ACC112 (cell line): ENCODE measurements around the gene SECTM1.
"Not testable (repeated sequence)": the region's sequence is repeated elsewhere in the genome, so short reads cannot be mapped to it uniquely, and the experiment has no call there.

Source experiments
- H2AFZ ChIP-seq: fragments of 200-600 bp; sonication (generic); one replicate; pipeline ENCODE4 v1.6.0; 2017; ENCODE audit warnings: antibody characterized with exemption, low read length; ENCODE audit not compliant: unreplicated experiment
- H3K27ac ChIP-seq: fragments of 200-600 bp; sonication (generic); 2 replicates; pipeline ENCODE4 v1.5.1; 2014; ENCODE audit warnings: low read depth, mild to moderate bottlenecking, antibody characterized with exemption, low read length, moderate library complexity
- H3K27me3 ChIP-seq: fragments of 200-600 bp; sonication (generic); 2 replicates; pipeline ENCODE4 v1.6.1; 2014; ENCODE audit warnings: mild to moderate bottlenecking, antibody characterized with exemption, low read length, moderate library complexity, mixed read lengths; ENCODE audit not compliant: insufficient read depth
- H3K36me3 ChIP-seq: fragments of 200-600 bp; sonication (generic); 2 replicates; pipeline ENCODE4 v1.6.1; 2016; ENCODE audit warnings: mild to moderate bottlenecking, antibody characterized with exemption, low read length, moderate library complexity, mixed read lengths; ENCODE audit not compliant: insufficient read depth
- H3K4me1 ChIP-seq: fragments of 200-600 bp; sonication (generic); one replicate; pipeline ENCODE4 v1.6.1; 2016; ENCODE audit warnings: low read length, mixed read lengths; ENCODE audit not compliant: insufficient read depth, unreplicated experiment, control insufficient read depth
- H3K4me3 ChIP-seq: fragments of 200-600 bp; sonication (generic); 2 replicates; pipeline ENCODE4 v1.5.1; 2014; ENCODE audit warnings: mild to moderate bottlenecking, low read depth, low read length
- H3K79me2 ChIP-seq: fragments of 200-600 bp; sonication (generic); one replicate; pipeline ENCODE4 v1.6.0; 2016; ENCODE audit warnings: low read length; ENCODE audit not compliant: control insufficient read depth, unreplicated experiment, insufficient read depth

Gene SECTM1

GRCh38 chr17:82333279-82334171 lies at the start of gene SECTM1:
TSS of gene SECTM1 (minus strand) at chr17:82333766. CDS start at chr17:82327240, 6,526 bp downstream.
- peaks cover 45% of the 10 kb centered on the region for H3K4me1 ChIP-seq
- H3K27ac ChIP-seq, result peak within 1 kb of the TSS; percentile 70; the same call in 1 of the 2 replicates
- H3K4me3 ChIP-seq, result peak within 1 kb of the TSS; percentile 88
- H3K36me3 ChIP-seq, result no peaks in the 10 kb centered on the region
- peak within 1 kb of the TSS; percentile 95 for H2AFZ ChIP-seq
- H3K79me2 ChIP-seq, result peaks cover 28% of the 10 kb centered on the region
- H3K27me3 ChIP-seq, result no peaks in the 10 kb centered on the region

DNA sequence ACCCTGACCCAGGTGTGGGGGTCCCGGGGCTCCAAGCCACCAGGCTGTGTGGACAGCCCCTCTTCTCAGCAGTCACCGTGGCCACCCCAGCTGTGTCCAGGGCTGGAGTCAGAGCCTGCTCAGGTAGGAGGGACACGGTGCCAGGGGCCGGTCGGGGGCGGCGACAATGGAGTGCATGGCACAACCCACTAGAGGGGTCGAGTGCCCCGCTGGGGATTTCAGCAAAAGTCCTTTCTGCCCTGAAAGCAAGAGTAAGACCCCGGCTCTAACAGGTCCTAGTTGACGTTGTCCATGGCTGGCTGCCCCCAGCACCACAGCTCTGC lies 49.3 kb upstream of the SECTM1 start:
- peaks cover 3% of the 10 kb centered on the region; the same call in 1 of the 2 replicates for H3K27me3 ChIP-seq
- H3K4me1 ChIP-seq, result peaks cover 15% of the 10 kb centered on the region
- H2AFZ ChIP-seq, result no peak overlapping the region

DNA sequence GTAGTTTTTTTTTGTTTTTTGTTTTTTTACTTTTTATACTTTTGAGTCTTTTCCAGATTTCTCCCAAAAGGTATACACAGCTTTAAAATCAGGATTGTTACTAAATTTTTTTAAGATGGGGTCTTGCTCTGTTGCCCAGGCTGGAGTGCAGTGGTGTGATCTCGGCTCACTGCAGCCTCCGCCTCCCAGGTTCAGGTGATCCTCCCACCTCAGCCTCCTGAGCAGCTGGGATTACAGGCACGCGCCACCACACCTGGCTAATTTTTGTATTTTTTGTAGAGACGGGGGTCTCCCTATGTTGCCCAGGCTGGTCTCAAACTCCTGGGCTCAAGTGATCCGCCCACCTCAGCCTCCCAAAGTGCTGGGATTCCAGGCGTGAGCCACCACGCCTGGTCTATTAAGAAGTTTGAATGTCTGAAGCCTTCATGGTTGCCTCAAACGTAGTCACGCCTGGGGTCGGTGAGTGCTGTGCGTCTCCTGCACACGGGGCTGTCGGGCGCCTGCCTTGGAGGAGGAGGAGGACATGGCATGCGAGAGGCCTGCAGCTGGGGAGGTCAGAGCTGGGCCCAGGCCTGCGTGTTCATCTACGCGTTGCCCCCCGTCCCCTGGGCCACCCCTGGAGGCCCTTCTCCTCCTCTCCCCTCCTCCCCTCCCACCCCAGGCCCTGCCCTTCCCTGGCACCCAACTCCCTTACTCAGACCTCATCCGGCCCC lies 48.8 kb upstream of the SECTM1 start:
- not testable (repeated sequence) for H3K27me3 ChIP-seq

More for the DNA sequence above, 49.3 kb upstream of the SECTM1 start:
- no peak overlapping the region for H3K27ac ChIP-seq
- H3K79me2 ChIP-seq, result no peaks in the 10 kb centered on the region
- H3K36me3 ChIP-seq, result no peaks in the 10 kb centered on the region
- H3K4me3 ChIP-seq, result no peak overlapping the region

DNA sequence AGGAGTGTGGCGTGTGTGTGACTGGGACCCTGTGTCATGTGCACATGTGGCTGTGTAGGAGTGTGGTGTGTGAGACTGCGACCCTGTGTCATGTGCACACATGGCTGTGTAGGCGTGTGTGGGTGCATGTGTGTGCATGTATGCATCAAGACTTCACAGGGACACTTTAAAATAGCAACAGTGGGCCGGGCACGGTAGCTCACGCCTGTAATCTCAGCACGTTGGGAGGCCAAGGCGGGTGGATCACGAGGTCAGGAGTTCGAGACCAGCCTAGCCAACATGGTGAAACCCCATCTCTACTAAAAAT lies 48.1 kb upstream of the SECTM1 start:
- peak overlapping the region; percentile 67 for H3K4me3 ChIP-seq
- not testable (repeated sequence) for H3K36me3 ChIP-seq, H3K79me2 ChIP-seq, H3K27ac ChIP-seq, H2AFZ ChIP-seq, H3K27me3 ChIP-seq
- peaks cover 15% of the 10 kb centered on the region for H3K4me1 ChIP-seq

More for the DNA sequence above, 48.8 kb upstream of the SECTM1 start:
- H3K79me2 ChIP-seq, H3K4me3 ChIP-seq, H3K36me3 ChIP-seq, H3K27ac ChIP-seq, H2AFZ ChIP-seq: not testable (repeated sequence)
- peaks cover 15% of the 10 kb centered on the region for H3K4me1 ChIP-seq

DNA sequence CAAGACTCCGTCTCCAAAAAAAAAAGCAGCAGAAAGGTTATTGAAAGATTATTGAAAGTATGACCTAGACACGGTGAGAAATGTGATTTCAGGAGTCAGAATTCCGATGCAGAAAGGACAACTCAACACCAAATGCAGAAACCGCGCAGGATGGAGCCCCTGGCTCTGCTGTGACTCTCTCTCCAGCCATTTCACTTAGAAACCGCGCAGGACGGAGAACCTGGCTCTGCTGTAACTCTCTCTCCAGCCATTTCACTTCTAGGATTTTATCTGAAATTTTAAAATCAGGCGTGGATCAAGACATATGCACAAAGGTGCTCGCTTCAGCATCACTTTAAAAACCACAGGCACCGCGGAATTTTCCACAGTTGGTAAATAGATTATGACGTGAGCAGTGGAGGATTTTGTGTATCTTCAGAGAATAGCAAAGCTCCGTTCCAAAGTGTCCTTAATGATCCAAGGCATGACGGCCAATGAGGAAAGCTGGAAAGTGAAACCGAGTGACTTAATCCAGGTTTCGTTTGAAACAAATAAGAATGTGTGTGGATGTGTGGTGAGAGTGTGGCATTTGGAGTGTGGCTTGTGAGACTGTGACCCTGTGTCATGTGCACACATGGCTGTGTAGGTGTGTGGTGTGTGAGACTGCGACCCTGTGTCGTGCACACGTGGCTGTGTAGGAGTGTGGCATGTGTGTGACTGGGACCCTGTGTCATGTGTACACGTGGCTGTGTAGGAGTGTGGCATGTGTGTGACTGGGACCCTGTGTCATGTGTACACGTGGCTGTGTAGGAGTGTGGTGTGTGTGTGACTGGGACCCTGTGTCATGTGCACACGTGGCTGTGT lies 47.5 kb upstream of the SECTM1 start:
- no peaks in the 10 kb centered on the region for H3K79me2 ChIP-seq
- H3K27ac ChIP-seq, result no peak overlapping the region
- peak overlapping the region; percentile 5 for H2AFZ ChIP-seq
- H3K4me3 ChIP-seq, result peak overlapping the region; percentile 67
- peaks cover 15% of the 10 kb centered on the region for H3K4me1 ChIP-seq
- no peaks in the 10 kb centered on the region for H3K27me3 ChIP-seq
- H3K36me3 ChIP-seq, result no peaks in the 10 kb centered on the region

DNA sequence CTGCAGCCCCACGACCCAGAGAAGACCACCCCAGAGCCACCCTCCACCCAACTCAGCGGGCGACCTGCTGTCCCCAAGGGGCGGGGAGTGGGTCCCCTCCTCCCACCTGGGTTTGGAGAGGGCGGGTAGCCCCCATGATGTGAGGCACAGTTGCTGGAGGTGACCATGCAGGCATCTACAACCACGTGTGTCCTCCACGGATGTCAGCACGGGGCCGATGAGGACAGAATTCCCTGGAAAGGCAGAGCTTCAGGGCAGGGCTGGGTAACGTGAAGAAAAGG lies 45.1 kb upstream of the SECTM1 start:
- no peaks in the 10 kb centered on the region for H3K79me2 ChIP-seq
- H3K4me1 ChIP-seq, result no peaks in the 10 kb centered on the region
- H3K4me3 ChIP-seq, result no peak overlapping the region
- H3K27ac ChIP-seq, result no peak overlapping the region
- peaks cover 19% of the 10 kb centered on the region for H3K27me3 ChIP-seq
- no peak overlapping the region for H2AFZ ChIP-seq
- no peaks in the 10 kb centered on the region for H3K36me3 ChIP-seq

GRCh38 chr17:82377924-82378740 lies 44.6 kb upstream of the SECTM1 start:
- no peak overlapping the region for H3K27ac ChIP-seq
- H3K79me2 ChIP-seq, result no peaks in the 10 kb centered on the region
- no peaks in the 10 kb centered on the region for H3K36me3 ChIP-seq
- no peak overlapping the region for H2AFZ ChIP-seq
- H3K4me3 ChIP-seq, result no peak overlapping the region
- H3K27me3 ChIP-seq, result peaks cover 24% of the 10 kb centered on the region
- no peaks in the 10 kb centered on the region for H3K4me1 ChIP-seq

DNA sequence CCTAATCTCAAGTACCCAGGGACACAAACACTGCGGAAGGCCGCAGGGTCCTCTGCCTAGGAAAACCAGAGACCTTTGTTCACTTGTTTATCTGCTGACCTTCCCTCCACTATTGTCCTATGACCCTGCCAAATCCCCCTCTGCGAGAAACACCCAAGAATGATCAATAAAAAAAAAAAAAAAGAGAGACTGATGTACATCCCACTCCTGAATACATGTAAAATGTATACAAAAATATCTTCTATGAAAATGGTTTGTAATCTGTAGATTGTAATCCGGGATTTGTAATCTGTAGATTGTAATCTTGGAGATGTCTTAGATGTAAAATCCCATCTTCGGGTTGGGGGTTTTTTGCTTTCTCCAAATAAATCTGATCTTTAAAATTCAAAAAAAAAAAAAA lies 43.7 kb upstream of the SECTM1 start:
- H3K4me3 ChIP-seq, H3K79me2 ChIP-seq, H3K27ac ChIP-seq, H3K36me3 ChIP-seq, H3K4me1 ChIP-seq, H2AFZ ChIP-seq: not testable (repeated sequence)
- peaks cover 32% of the 10 kb centered on the region for H3K27me3 ChIP-seq

- H3K36me3 ChIP-seq, result no peaks in the 10 kb centered on the region
- no peak overlapping the region for H3K4me3 ChIP-seq
- no peak overlapping the region for H3K27ac ChIP-seq
- no peaks in the 10 kb centered on the region for H3K4me1 ChIP-seq
- H2AFZ ChIP-seq, result no peak overlapping the region
- no peaks in the 10 kb centered on the region for H3K79me2 ChIP-seq
- peaks cover 43% of the 10 kb centered on the region for H3K27me3 ChIP-seq
Observed at GRCh38 chr17:82376042-82376730, 42.6 kb upstream of the SECTM1 start.
